Bone marrow (tissue), 2 donors: ENCODE results near the gene PRDX4.
"Not testable (repeated sequence)": the region's sequence is repeated elsewhere in the genome, so short reads cannot be mapped to it uniquely, and the experiment has no call there.

Experiments
- DNase-seq, 2 donors: peaks; one replicate each; lab custom pipeline; 2025; lab: John Stamatoyannopoulos, UW

Gene PRDX4

GRCh38 chrX:23673108-23673507, 5.8 kb downstream of the PRDX4 start:
- DNase-seq, result no peak

- DNase-seq, result not testable (repeated sequence)
Observed at GRCh38 chrX:23676486-23676885, 9.2 kb downstream of the PRDX4 start.

GRCh38 chrX:23692166-23692565, 24.9 kb downstream of the PRDX4 start:
- no peak for DNase-seq

- DNase-seq, result peak; percentile 0 to 9
Observed at GRCh38 chrX:23694606-23695005, 27.3 kb downstream of the PRDX4 start.

GRCh38 chrX:23699636-23700194, 32.4 kb downstream of the PRDX4 start:
- peak in 1 of 2 donors; percentile 44 for DNase-seq

- DNase-seq, result no peak
Observed at GRCh38 chrX:23704673-23705206, 37.4 kb downstream of the PRDX4 start.

GRCh38 chrX:23705235-23705634, 37.9 kb downstream of the PRDX4 start:
- DNase-seq, result no peak

- DNase-seq, result no peak
Observed at GRCh38 chrX:23720117-23720677, 52.9 kb downstream of the PRDX4 start.

- DNase-seq, result peak; percentile 0 to 40
Observed at GRCh38 chrX:23726191-23726590, 58.9 kb downstream of the PRDX4 start.

GRCh38 chrX:23727206-23727605, 59.9 kb downstream of the PRDX4 start:
- DNase-seq, result no peak

GRCh38 chrX:23729214-23729613, 61.9 kb downstream of the PRDX4 start:
- no peak for DNase-seq

GRCh38 chrX:23731951-23732350, 64.7 kb downstream of the PRDX4 start:
- DNase-seq, result no peak

- DNase-seq, result no peak
Observed at GRCh38 chrX:23732704-23733103, 65.4 kb downstream of the PRDX4 start.
